Stimulated activated CD8-positive, alpha-beta memory T cell treated with anti-CD3 and anti-CD28 coated beads, Interleukin-4, amount 100 ng/mL, for 1 hour (primary cell): ENCODE data around the gene SFPQ.
"Not testable (repeated sequence)": the region's sequence is repeated elsewhere in the genome, so short reads cannot be mapped to it uniquely, and the experiment has no call there.

Source experiments
- DNase-seq, 2 donors: peaks; one replicate each; pipeline ENCODE4 v3.0.0-alpha.2; 2020; ENCODE audit warnings: low read depth in 2 of 2, low spot score in 1 of 2

The SFPQ gene

DNA sequence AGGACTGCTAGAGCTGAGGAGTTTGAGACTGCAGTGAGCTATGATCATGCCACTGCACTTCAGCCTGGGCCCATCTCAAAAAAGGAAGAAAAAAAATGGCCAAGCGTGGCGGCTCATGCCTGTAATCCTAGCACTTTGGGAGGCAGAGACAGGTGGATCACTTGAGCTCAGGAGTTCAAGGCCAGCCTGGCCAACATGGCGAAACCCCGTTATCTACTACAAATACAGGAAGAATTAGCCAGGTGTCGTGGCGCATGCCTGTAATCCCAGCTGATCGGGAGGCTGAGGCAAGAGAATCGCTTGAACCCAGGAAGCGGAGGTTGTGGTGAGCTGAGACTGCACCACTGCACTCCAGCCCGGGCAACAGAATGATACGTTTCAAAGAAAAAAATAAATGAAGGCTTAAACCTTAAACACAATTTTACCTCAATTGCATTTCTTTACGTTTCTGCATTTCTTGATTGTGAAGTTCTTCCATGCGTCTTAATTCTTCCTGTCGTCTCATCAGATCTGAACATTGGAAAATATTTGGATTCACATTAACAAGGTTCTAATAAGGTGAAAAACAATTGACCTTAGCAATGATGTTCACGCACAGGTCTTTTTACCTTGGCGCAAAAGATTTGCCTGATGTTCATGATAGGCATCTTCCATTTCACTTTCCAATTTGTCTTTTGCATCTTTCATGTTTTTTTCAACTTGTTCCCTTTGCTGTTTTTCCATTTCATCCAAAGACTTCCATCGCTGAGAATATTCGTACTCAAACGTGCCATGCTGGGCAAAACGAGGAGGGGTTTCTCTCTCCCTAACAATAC is 4.2 kb downstream of the SFPQ start:
- DNase-seq, result no peak

DNA sequence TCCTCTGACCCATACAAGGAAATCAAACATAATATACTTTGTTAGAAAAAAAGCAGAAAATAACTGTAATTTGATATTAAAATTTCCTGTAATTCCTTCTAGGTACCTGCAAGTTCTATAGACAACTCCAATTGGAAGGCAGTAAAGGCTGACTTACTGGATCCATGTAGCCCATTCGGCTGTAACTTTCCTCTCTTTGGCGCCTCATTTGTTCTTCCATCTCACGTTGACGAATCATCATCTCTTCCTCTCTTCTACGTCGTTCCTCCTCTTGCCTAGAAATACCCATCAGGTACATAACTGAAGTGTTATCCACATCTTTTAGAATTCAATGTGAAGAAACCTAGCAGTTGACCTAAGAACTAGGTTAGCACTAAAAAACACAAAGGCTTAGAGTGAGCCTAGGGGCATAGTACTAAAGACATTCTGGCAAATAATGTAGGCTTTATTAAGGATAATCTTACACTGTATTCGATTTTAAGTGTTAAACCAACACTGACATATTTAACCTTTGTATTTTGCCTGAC is 5.1 kb downstream of the SFPQ start:
- no peak for DNase-seq

- no peak for DNase-seq
These were observed 6.7 kb downstream of the SFPQ start for GRCh38 chr1:35186239-35186638.

- DNase-seq, result no peak
These were observed 7.7 kb downstream of the SFPQ start for GRCh38 chr1:35185200-35185599.

- no peak for DNase-seq
These were observed 8.3 kb downstream of the SFPQ start for GRCh38 chr1:35184495-35185199.

DNA sequence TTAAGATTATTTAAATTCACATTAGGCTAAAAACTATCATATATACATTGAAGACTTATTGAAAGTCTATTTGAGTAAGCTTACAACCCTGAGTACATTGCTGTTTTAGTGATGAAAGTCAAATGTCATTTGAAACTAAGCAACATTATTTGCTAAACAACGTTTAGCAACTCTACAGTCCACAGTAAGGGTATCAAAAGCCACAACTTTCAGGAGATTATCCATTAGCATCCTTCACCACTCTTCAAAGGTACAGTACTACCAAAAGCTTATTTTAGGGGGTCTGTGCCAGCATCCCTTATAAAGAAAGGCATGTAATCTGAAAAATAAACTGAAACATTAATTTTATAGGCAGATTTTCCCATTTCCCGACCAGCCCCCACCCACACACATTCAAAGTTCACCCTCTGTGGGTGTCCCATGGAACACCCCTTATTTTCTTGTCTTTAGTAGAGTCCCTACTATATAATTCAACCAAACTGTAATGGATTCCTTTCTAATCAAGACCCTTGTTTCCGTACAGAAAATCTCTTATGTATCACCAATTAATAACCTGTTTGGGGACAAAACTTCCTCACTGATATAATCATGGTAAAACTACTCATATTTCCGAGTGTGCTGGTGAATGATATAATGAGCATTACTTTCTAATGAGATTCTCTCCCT is 11.0 kb downstream of the SFPQ start:
- DNase-seq, result no peak

- no peak for DNase-seq
These were observed 12.1 kb downstream of the SFPQ start for GRCh38 chr1:35180776-35181374.

GRCh38 chr1:35179908-35180307 is 13.0 kb downstream of the SFPQ start:
- no peak for DNase-seq

- no peak for DNase-seq
These were observed 14.0 kb downstream of the SFPQ start for GRCh38 chr1:35178874-35179380.

DNA sequence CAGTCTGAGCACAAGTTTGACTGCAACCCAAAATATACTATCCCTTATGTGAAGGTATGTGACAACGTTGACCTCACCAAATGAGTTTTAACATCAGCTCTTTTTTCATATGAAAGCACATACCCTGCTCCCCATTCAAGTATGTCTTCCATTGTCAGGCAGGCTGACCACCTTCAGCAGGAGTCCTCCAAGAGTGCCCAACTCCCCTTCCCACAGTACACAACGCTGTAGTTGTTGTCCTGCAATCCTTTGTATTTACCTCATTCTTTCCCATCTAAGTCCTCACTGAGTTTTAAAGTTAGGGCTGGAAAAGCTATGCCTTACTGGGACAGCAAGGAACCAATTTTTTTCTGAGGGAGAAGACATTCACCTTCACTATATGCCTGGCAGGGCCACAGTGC is 14.7 kb downstream of the SFPQ start:
- DNase-seq, result no peak

DNA sequence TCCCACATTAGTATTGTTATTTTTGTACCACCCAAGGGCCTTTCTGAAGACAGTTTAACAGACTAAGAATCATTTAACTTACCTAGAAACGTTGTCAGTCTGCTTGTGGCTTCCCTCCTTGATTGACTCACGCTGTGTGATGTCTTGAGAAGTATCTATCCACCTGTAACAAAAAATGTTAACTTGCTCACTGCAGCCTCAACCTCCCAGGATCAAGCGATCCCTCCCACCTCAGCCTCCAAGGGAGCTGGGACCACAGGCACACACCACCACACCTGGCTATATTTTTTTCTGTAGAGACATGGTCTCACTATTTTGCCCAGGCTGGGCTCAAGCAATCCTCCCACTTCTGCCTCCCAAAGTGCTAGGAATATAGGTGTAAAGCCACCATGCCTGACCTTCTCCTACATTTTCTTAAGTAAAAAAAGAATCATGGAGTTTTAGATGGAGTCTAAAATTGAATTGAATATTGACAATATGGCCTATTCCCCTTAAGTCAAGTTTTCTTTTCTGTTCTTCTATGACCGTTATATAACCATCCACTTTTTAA is 15.6 kb downstream of the SFPQ start:
- DNase-seq, result no peak

DNA sequence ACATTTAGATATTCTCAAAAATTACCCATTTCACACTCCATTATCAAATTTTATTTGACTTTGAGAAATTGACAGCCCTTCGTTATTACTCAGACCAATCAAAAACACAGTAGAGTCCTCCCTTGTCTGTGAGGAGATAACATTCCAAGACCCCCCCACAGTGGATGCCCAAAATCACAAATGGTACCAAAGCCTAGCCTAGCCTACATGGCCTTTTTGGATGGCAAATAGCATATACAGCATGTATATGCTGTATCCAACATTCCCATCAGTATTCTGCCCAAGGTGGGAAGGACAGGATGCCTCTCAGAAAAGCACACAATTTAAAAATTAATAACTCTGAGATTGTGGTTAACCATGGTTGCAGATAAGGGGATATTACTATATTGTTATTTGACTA is 17.3 kb downstream of the SFPQ start:
- no peak for DNase-seq

DNA sequence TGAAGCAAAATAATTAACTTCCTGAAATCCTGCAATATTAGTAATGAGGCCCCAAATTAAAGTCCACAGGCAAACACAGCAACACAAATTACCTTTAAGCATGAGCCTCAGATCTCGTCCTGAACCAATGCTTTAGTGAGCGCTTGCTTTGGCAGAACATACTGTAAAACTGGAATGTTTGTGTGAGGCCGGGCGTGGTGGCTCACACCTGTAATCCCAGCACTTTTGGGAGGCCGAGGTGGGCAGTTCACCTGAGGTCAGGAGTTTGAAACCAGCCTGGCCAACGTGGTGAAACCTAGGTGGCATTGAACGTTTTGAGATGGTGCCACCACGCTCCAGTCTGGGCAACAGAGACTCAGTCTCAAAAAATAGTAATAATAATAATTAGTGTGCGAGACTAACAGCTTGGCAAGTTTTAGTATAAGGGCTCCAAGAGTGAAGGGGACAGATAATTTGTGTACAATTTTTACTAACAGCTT is 17.8 kb downstream of the SFPQ start:
- no peak for DNase-seq

- no peak for DNase-seq
These were observed 18.9 kb downstream of the SFPQ start for GRCh38 chr1:35173909-35174540.

GRCh38 chr1:35173491-35173890 is 19.5 kb downstream of the SFPQ start:
- no peak for DNase-seq

- DNase-seq, result no peak
These were observed 20.9 kb downstream of the SFPQ start for GRCh38 chr1:35172022-35172421.

GRCh38 chr1:35171579-35171978 is 21.4 kb downstream of the SFPQ start:
- no peak for DNase-seq

DNA sequence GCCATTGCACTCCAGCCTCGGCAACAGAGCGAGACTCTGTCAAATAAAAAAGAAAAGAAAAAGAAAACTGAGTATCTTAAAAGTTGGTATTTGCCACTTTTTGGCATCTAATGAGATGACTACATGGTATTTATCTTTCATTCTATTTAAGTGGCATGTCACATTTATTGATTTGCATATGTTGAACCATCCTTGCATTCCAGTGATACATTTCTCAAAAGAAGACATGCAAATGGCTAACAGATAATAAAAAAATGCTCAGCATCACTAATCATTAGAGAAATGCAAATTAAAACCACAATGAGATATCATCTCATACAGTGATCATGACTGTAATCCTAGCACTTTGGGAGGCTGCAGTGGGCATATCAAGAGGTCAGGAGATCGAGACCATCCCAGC is 28.1 kb downstream of the SFPQ start:
- DNase-seq, result no peak

- no peak for DNase-seq
These were observed 41.7 kb downstream of the SFPQ start for GRCh38 chr1:35151220-35151619.

DNA sequence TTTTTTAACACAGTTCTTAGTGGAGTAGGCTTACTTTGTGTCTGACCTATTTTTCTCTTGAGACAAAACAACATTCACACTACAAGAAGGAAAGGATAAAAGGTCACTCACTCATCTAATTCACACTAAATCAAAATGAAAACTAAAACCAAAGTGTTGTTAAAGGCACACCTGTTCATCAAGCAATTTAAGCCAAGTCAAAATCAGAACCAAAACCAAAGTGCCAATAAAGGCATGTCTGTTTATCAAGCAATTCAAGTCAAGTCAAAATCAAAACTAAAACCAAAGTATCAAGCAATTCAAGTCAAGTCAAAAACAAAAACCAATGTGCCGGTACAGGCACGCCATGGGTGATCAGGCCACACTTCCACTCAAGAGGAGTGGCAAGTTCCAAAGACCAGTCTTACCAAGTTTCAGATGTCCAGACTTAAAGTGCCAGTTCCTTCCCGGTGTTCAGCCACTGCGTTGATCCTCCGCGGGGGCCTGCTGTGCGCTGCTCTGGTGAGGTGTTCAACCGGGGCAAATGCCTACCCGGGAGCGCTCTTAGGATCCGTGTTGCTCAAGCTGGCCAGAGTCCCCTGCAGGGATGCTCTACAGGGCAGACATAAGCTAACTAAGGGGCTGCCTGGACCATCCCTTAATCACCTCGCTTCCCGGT is 46.9 kb downstream of the SFPQ start:
- not testable (repeated sequence) for DNase-seq
